H1 (cell line): ENCODE data around the gene MCCC1. TPM values are rescaled to one million over a fixed set of nuclear protein-coding genes. Genes with fewer than 3 reads are reported as not detected.
A peak's percentile ranks its signal among the peaks of the same experiment; 100 is the strongest.

Source experiments
- BACH1 ChIP-seq: IDR thresholded peaks from 2 replicates; pipeline ENCODE4 v1.6.1; 2012; ENCODE audit warnings: low read length, improper control_type of control experiment
- CEBPB ChIP-seq: IDR thresholded peaks from 2 replicates; pipeline ENCODE4 v1.6.1; 2012; ENCODE audit warnings: low read depth, low read length
- CREB1 ChIP-seq: IDR thresholded peaks from 2 replicates; pipeline ENCODE4 v1.6.1; 2012; ENCODE audit warnings: inconsistent platforms
- CTCF ChIP-seq, 3 experiments: IDR thresholded peaks; 1 replicate in 2 of 3; 2 replicates in 1 of 3; pipeline versions ENCODE4 v1.5.1 to v1.6.1; 2011; ENCODE audit warnings: low read length in 3 of 3, mild to moderate bottlenecking in 3 of 3, inconsistent platforms in 2 of 3, low read depth in 1 of 3, moderate library complexity in 1 of 3; ENCODE audit not compliant: insufficient read depth in 1 of 3; ENCODE audit errors: control extremely low read depth in 1 of 3
- E2F6 ChIP-seq: IDR thresholded peaks from 2 replicates; pipeline ENCODE4 v1.6.1; 2012; ENCODE audit warnings: inconsistent platforms
- GTF2F1 ChIP-seq: IDR thresholded peaks from 2 replicates; pipeline ENCODE4 v1.6.1; 2012; ENCODE audit warnings: low read depth, low read length, improper control_type of control experiment, borderline replicate concordance
- MAFK ChIP-seq: IDR thresholded peaks from 2 replicates; pipeline ENCODE4 v1.6.1; 2012; ENCODE audit warnings: low read depth, mild to moderate bottlenecking, improper control_type of control experiment, low read length
- POLR2A ChIP-seq, 2 experiments: IDR thresholded peaks; 1 replicate in 1 of 2; 2 replicates in 1 of 2; pipeline ENCODE4 v1.6.1; 2011; ENCODE audit warnings: low read depth in 2 of 2, low read length in 2 of 2, mild to moderate bottlenecking in 2 of 2; ENCODE audit errors: control extremely low read depth in 1 of 2
- RAD21 ChIP-seq, 2 experiments: IDR thresholded peaks in 1 of 2; conservative IDR thresholded peaks in 1 of 2; 2 replicates each; pipeline ENCODE4 v1.6.1; 2011; ENCODE audit warnings: low read depth in 2 of 2, low read length in 2 of 2, improper control_type of control experiment in 1 of 2, inconsistent platforms in 1 of 2, mild to moderate bottlenecking in 1 of 2, moderate library complexity in 1 of 2
- SAP30 ChIP-seq: fragments of 300-600 bp; sonication (generic); IDR thresholded peaks from 2 replicates; pipeline ENCODE4 v1.7.1; 2012; ENCODE audit warnings: low read length, moderate library complexity, mild to moderate bottlenecking, inconsistent platforms; ENCODE audit not compliant: insufficient read depth, insufficient replicate concordance
- SP1 ChIP-seq: IDR thresholded peaks from 2 replicates; pipeline ENCODE4 v1.6.1; 2011; ENCODE audit warnings: low read depth, low read length
- ZNF274 ChIP-seq: IDR thresholded peaks from 2 replicates; pipeline ENCODE4 v1.7.0; 2012; ENCODE audit warnings: low read length, borderline replicate concordance; ENCODE audit errors: extremely low read depth
- polyA plus RNA-seq, 7 experiments: library from polyadenylated mRNA; depleted of rRNA in 3 of 7; stranded (reverse) in 5 of 7; unstranded in 2 of 7; fragments of >200 nt in 5 of 7; fragments of 200-250 nt in 2 of 7; gene quantifications; 1 replicate in 5 of 7; 2 replicates in 1 of 7; 4 replicates in 1 of 7; pipeline versions ENCODE4 v1.2.1 to v1.2.3, GENCODE V29; 2011 to 2013; ENCODE audit warnings: missing spikeins in 2 of 7, mixed read lengths in 2 of 7
- total RNA-seq: library from RNA; stranded (reverse); fragmentation: NEBNext Ultra II Directional; extraction: Animal tissue kit (Norgen Biotek cat#: 25700); gene quantifications from 2 replicates; pipeline ENCODE4 v1.2.1, GENCODE V29; 2021

The MCCC1 gene
- total and polyA plus RNA-seq, 2 of the 8 experiments (the other 6 are each of a cell fraction or from before 2014, with no cell fraction given): 10.8 to 21.5 TPM

GRCh38 chr3:183114384-183115178 lies 15.3 kb upstream of the MCCC1 start (continued):
- TF ChIP-seq CTCF (IDR thresholded peaks at IDR 0.05; ENCODE audit: control extremely low read depth in 1 of 3, insufficient read depth in 1 of 3, low read depth in 1 of 3, low read length in 3 of 3) (peak; percentile 10 to 52 (median 33)), BACH1 (no peak), CEBPB (no peak), POLR2A (IDR thresholded peaks at IDR 0.05; ENCODE audit: control extremely low read depth in 1 of 2, low read depth in 2 of 2, low read length in 2 of 2) (no peak), RAD21 (IDR thresholded peaks at IDR 0.05 in 1 of 2, conservative IDR thresholded peaks at IDR 0.05 in 1 of 2; ENCODE audit: low read depth in 2 of 2, low read length in 2 of 2) (peak; percentile 21 to 50; a peak in 3 of 4 replicates), MAFK (no peak), ZNF274 (no peak), SAP30 (no peak), GTF2F1 (no peak), SP1 (no peak), CREB1 (no peak; the same call in 1 of the 2 replicates), E2F6 (peak; percentile 22; the same call in 1 of the 2 replicates)
